NOMO-1 treated with dmso at 0.1 percent for 144 hours (cell line): ENCODE measurements around the gene PHYH.
"Not testable (repeated sequence)": the region's sequence is repeated elsewhere in the genome, so short reads cannot be mapped to it uniquely, and the experiment has no call there.

ENCODE experiments used
- DNase-seq: peaks from one replicate; lab custom pipeline; 2025; ENCODE audit not compliant: unreplicated experiment; lab: John Stamatoyannopoulos, UW

Gene PHYH

DNA sequence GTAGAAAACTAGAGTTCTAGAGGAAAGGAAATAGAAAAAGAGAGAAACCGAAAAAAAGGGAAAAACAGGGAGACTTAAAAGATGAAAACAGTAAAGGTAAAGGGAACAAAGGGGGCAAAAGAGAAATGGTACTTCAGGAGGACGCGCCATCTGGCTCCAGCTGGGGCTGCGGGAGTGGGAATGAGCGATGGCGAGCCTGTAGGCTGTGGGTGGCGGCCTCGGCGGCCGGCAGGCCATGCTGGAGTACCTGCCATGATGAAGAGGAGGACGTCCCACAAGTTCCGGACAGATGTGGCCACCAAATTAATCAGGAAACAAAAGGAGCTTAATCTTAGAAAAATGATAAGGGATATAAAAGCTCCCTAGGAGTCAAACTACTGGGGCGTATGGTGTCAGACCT lies 21.7 kb upstream of the PHYH start:
- no peak for DNase-seq

DNA sequence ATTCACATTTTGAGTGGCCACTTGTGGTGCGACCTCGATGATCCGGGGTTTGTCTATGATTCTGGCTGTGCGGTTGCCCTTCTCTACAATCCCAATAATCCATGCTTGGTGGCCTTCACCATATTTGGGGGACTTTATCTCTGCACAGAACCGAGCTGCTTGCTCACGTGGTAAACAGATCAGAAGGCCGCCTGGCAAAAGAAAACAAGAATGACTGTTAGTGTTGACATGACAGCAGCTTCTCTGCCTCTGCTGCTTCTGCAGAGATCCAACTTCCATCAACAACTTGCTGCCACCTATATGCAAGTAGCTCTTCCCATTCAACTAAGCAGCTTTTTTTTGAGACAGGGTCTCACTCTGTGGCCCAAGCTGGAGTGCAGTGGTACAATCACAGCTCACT lies 19.3 kb upstream of the PHYH start:
- DNase-seq: no peak

DNA sequence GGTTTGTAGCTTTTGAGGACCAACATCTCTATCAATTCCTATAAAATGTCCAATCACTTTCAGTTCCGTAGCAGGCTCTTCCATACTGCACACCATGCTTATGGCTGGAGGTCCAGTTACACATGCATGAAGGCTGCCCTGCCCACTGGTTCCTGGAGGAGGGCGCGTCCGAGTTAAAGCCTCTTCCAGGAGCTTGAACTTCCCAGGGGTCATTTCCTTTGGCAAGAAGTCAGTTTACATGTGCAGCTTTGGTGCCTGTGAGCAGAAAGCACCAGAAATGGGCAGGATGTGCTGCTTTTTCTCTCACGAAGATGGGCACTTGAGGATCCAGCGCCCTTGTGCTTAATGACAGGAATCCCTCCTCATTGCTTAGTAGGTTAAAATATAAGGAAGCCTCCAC lies 17.6 kb upstream of the PHYH start:
- no peak for DNase-seq

DNA sequence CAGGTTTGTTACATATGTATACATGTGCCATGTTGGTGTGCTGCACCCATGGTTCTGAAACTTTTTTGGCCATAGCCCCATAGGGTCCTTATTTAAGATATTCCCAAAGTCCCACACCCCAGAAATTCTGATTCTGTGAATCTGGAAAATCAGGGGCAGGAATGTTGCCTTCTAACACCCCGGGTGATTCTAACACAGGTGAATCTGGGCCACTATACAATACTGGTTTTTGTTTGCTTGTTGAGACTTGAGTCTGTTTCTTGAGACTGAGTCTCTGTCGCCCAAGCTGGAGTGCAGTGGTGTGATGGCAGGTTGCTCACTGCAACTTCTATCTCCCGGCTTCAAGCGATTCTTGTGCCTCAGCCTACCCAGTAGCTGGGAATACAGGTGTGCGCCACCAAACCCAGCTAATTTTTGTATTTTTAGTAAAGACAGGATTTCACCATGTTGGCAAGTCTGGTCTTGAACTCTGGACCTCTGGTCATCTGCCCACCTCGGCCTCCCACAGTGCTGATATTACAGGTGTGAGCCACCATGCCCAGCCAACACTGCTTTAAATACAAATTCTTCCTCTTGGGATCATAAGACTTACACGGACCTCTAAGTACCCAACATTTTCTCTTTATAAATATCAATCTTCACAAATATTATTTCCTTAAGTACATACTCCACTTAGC lies 16.9 kb upstream of the PHYH start:
- DNase-seq: no peak

DNA sequence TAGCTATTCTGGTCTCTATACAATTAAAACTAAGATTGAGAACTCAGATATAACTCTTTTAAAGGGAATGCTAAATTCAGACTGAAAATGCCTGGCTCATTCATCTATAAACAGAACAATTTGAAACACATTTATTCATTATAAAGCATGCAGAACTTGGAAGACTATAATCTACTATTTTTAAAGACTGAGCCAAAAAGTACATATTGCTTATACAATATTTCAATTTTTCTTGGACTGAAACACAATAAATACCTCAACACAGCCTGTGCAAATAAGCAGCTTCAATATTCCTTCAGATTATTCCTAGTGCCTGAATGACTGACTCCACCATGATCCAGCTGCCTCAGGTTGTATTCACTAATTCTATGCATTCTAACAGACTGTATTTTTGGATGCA lies 15.5 kb upstream of the PHYH start:
- DNase-seq: no peak

DNA sequence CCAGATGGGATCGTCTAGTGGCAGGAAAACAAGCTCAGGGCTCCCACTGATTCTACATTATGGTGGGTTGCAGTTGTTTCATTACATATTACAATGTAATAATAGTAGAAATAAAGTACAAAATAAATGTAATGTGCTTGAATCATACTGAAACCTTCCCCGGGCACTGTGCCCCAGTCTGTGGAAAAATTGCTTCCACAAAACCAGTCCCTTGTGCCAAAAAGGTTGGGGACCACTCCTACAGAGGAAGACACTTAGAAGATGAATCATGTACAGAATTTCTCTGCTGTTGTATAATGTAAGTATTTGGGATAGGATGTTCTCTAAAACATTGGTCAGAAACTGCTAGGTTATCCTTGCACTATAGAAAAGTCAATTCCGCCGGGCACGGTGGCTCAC lies 11.3 kb upstream of the PHYH start:
- DNase-seq: no peak

DNA sequence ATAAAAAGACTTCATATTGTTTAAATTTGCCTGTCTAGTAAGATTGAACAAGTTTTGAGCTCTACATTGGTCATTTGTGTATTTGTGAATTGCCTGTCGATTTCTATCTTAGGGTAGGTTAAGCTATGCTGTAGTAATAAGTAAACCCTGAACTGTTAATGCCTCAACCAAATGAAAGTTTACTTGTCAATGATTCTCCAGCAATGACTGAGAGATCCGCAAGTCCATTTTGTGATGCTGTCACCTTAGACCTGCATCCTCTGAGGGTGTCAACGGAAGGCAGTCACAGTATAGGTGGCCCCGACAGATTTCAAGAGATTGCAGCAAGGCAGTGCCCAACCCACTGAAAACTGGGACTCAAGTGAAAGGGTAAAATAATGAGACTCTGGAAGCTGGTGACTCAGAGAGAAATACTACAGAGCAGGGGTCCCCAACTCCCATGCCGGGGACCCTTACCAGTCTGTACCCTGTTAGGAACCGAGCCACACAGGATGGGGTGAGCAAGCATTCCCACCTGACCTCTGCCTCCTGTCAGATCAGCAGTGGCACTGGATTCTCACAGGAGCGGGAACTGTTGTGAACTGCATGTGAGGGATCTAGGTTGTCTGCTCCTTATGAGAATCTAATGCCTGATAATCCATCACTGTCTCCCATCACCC lies 10.8 kb upstream of the PHYH start:
- no peak for DNase-seq

DNA sequence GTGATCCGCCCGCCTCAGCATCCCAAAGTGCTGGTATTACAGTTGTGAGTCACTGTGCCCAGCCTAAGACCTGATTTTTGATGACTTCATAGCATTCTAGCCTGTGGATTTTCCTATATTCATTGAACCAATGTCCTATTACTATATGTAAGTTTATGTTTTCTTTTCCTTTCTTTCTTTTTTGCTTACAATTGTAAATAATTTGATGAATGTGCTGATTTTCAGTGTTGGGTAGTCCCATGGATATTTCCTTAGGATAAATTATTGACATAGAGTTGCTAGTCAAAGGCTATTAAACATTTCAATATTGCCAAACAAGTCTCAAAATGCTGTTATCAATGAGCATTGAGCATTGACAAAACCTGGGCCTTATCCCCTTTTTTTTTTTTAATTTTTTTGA lies 9.9 kb upstream of the PHYH start:
- DNase-seq: no peak

DNA sequence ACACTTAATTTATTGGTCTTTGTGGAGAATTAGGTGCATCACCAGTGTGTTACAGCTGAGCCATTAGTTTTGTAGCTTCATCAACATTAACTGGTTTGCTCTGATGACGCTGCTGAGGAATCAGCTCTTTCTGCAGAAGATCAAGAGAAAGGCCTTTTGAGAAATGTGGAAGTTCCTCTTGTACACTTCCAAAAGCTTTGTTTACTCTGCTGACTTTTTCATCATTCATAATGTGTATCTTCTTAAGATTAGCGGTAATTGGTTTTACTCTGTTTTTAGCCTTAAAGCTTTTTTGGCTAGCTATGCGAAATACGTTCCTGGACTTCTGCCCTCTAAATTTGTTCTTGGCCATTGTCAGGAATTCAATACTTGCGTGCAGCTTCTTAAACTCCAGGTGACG lies 8.2 kb upstream of the PHYH start:
- no peak for DNase-seq

DNA sequence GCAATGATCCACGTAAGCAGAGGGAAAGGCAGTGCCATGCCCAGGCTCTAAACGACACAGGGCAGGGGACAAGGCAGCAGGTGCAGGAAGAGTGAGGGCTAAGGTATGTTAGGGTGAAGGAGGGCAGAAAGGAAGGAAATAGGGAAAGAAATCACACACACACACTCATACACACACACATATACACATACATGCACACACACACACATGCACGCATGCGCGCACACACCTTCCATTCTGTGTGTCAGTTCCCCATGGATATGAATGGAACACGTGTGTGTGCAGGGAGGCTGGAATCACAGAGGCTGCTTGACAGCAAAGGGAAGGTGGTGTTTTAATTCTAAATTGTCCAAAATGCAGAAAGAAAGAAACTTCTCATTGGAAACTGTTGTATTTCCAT lies 6.2 kb upstream of the PHYH start:
- no peak for DNase-seq

DNA sequence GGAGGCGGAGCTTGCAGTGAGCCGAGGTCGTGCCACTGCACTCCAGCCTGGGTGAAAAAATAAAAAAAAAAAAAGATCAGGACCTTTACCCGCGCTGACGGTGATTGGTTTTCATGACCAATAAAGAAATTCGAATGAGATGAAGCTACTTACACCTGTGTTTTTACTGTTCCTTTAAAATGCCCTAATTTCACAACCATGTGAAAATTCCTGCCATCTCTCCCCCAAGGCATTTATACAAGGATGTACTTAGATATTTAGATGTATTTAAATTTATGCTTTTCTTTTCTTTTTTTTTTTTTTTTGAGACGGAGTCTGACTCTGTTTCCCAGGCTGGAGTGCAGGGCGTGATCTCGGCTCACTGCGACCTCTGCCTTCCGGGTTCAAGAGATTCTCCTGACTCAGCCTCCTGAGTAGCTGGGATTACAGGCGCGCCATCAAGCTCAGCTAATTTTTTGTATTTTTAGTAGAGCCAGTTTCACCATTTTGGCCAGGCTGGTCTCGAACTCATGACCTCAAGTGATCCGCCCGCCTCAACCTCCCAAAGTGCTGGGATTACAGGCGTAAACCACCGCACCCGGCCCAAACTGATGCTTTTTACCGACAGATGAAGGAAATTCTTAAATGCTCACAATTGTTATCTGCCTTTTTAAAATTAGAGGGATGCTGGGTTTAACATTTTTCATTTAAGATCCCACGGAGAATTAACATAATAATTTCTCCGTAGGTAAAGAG lies 3.1 kb upstream of the PHYH start:
- no peak for DNase-seq

DNA sequence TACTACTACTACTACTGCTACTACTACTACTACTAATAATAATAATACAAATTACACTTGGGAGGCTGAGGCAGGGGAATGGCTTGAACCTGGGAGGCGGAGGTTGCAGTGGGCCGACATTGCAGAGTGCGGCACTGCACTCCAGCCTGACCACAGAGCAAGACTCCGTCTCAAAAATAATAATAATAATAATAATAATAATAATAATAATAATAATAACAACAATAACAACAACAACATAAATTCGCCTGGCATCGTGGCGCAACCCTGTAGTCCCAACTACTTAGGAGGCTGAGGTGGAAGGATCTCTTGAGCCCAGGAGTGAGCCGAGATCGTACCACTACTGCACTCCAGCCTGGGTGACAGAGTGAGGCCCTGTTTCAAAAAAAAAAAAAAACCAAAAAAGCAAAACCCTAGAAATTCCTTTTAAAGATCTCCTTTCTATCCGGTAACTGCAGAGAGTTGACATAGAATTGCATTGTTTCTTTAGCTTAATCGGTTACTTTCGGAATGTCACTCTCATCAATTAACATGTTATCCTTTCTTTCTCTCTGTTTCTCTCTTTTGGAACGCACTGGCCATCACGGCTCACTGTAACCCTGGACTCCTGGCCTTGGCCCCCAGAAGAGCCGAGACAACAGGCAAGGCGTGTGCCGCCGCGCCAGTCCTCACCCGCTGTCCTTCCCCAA lies 972 bp downstream of the PHYH start:
- no peak for DNase-seq

DNA sequence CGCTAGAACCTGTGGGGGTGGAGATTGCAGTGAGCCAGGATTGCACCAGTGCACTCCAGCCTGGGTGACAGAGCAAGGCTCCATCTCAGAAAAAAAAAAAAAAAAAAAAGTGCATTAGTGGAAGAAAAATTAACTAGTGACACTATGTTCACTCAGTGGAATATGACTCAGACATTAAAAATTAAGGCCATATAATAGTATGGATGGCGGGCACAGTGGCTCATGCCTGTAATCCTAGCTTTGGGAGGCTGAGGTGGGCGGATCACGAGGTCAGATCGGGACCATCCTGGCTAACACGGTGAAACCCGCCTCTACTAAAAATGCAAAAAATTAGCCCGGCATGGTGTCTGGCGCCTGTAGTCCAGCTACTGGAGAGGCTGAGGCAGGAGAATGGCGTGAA lies 3.4 kb downstream of the PHYH start:
- DNase-seq: no peak

DNA sequence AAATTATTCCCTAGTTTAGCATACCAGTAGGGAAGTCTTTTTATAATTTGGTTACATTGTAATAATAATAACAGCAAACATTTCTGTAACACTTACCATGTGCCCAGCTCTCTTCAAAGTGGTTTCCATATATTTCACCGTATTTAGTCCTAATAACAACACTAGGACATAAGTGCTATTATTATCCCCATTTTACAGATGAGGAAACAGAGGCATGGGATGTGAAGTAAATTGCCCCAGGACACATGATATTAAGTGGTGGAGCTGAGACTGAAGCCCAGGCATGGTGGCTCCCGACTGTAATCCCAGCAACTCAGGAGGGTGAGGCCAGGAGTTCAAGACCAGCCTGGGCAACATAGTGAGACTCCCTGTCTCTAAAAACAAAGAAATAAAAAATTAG lies 5.1 kb downstream of the PHYH start:
- DNase-seq: no peak

DNA sequence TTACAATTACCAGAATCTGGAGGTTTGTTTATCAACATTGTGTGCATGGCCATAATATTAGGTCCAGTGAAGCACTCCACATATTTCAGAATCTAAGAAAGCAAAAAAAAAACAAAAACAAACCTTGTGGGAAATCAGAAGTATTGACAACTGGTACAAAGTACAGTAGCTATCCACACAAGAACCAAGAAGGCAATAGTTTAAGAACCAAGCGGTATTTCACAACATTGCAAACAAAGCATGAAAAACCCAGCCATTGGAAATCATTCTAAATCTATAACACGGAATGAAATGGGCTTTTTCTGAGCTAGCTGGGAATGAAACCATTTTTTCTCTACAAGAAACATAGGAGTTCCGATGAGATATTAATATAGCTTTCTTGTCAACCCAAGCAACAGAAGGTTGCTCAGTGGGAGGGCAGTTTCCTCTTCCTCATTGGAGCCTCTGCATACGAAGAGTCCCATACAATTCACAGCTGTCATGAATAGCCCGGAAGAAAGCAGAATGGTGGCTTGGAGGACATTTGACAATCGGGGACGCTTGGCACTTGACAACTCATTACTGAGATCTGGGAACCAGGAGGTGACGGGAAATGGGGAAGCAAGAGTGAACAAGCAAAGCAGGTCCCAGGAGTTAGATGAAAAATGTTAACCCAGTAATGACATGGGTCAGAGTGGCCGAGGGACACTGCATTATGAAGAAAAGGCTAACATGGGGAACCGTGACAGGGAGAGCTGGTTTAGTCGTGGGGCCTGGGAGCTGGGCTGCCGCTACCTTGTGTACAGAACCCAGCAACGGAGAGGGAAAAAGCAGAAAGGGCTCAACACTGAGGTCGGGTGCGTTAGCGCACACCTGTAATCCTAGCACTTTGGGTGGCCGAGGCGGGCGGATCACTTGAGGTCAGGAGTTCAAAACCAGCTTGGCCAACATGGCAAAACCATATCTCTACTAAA lies 7.8 kb downstream of the PHYH start:
- no peak for DNase-seq

DNA sequence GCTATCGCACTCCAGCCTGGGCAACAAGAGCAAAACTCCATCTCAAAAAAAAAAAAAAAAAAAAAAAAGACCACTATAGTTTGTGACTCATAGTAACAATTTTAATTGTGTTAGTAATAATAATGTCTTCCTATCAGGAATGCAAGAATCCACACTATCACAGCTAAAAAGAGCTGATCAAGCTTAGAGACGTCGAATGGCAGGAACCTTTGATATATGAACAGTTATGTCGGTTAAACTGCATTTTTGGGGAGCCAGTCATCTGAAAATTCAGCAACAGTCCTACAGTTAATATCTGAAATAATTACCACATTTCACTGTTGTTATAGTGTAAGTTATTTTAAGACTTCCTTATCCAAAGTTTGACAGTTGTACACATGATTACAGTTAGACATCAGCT lies 8.8 kb downstream of the PHYH start:
- DNase-seq: no peak

DNA sequence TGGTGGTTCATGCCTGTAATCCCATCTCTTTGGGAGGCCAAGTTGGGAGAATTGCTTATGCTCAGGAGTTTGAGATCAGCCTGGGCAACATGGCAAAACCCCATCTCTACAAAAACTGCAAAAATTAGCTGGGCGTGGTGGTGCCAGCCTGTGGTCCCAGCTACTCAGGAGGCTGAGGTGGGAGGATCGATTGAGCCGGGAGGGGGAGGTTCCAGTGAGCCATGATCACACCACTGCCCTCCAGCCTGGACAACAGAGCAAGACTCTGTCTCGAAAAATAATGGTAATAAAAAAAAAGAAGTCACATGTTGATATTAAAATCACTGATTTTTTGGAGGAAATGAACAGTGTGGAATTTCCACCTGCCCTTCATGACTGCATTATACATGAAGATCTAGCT lies 15.8 kb downstream of the PHYH start:
- DNase-seq: no peak

DNA sequence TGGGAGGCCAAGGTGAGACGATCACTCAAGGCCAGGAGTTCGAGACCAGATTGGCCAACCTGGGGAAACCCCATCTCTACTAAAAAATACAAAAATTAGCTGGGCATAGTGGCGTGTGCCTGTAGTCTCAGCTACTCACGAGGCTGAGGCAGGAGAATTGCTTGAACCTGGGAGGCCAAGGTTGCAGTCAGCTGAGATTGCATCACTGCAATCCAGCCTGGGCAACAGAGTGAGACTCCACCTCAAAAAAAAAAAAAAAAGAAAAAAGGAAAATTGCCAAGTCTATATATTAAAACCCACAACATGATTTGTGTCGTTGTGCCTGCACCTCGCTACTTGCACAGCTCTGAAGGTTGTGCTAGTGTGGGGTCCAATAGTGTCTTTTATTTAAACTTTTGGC lies 17.5 kb downstream of the PHYH start:
- DNase-seq: not testable (repeated sequence)

DNA sequence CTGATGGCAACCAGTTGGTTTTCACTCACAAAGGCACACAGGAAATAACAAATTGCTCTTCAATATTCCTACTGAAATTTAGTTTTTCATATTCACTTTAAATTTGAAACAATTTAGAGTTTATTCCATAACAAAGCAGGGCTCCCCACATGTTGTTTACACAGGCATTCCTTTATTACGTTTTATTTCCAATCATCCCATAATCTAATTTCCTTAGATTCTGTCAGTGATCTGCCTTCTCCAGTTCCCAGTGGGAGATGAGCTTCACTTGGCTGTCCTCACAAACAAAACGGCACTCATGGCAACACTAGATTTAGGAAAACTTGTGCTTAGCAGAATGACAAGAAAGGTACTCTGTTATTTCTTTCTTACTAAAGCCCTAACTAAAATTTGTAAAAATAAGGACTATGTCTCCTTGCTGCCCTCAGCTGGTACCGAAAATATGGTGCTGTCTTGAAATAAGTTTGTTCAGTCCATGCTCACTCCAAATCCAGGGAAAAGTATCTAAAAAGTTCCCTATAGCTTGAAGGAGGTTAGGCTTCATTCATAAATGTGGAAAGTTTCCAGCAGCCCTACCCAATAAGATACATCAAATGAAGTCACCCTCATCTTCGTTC lies 23.0 kb downstream of the PHYH start:
- no peak for DNase-seq

DNA sequence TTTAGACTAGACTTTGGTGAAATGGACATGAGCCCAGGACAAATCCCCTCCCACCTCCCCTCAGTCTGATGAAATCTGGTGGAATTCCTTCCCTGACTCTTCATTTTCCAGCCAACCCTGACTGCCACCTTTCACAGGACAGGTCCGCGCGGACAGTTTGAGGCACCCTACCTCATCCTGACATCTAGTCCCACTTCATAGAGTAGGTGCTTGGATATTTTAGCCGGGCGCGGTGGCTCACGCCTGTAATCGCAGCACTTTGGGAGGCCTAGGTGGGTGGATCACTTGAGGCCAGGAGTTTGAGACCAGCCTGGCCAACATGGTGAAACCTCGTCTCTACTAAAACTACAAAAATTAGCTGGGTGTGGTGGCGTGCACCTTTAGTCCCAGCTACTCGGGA lies 23.7 kb downstream of the PHYH start:
- not testable (repeated sequence) for DNase-seq
